Measurements from ENCODE around the gene EIPR1. TPM values are rescaled to one million over a fixed set of nuclear protein-coding genes. Genes with fewer than 3 reads are reported as not detected.

Gene EIPR1
- total RNA-seq, 1 experiment from 2014 or later: 36.9 TPM

GRCh38 chr2:3421580-3421979 is 44.0 kb upstream of the EIPR1 start:
- H3K36me3 Mint-ChIP-seq (ENCODE audit: insufficient read depth, unreplicated experiment): peaks cover 30% of the 10 kb centered on the region
- H3K36me3 ChIP-seq (ENCODE audit: control insufficient read depth, insufficient read depth, low read length): peaks cover 1% of the 10 kb centered on the region
- CTCF ChIA-PET: no interaction called here

GRCh38 chr2:3420769-3421397 is 43.3 kb upstream of the EIPR1 start:
- Histone ChIP-seq H3K36me3 (ENCODE audit: control insufficient read depth, insufficient read depth, low read length) (no peaks in the 10 kb centered on the region; the same call in none of the 2 replicates), H3K27me3 (replicated peaks; ENCODE audit: control insufficient read depth, insufficient read depth, low read length) (no peaks in the 10 kb centered on the region), H3K4me1 (0 out of 2 replicates have a peak, but pooled peaks cover 3% of the 10 kb centered on the region), H3K4me3 (ENCODE audit: low read depth, low read length) (no peak overlapping the region), H3K9me3 (no peaks in the 10 kb centered on the region)
- ChIA-PET CTCF (no interaction called here), POLR2A (no interaction called here)
- Mint-ChIP-seq H3K4me1 (ENCODE audit: low read depth, unreplicated experiment) (peaks cover 8% of the 10 kb centered on the region), H3K4me3 (ENCODE audit: unreplicated experiment) (no peak overlapping the region), H3K27ac (ENCODE audit: unreplicated experiment) (no peak overlapping the region), H3K36me3 (ENCODE audit: insufficient read depth, unreplicated experiment) (peaks cover 26% of the 10 kb centered on the region), H3K9me3 (ENCODE audit: unreplicated experiment) (no peaks in the 10 kb centered on the region), H3K27me3 (ENCODE audit: insufficient read depth, unreplicated experiment) (no peaks in the 10 kb centered on the region)
- BruUV-seq (replicated peaks): no TSS peak
- intact Hi-C loops (cut with micrococcal nuclease; ENCODE audit: unreplicated experiment): loop anchor here (5.0 kb wide), 1 partner anchor 156 kb away; the partner anchor contains the start of gene RPS7
- TF ChIP-seq, protein P1, sequence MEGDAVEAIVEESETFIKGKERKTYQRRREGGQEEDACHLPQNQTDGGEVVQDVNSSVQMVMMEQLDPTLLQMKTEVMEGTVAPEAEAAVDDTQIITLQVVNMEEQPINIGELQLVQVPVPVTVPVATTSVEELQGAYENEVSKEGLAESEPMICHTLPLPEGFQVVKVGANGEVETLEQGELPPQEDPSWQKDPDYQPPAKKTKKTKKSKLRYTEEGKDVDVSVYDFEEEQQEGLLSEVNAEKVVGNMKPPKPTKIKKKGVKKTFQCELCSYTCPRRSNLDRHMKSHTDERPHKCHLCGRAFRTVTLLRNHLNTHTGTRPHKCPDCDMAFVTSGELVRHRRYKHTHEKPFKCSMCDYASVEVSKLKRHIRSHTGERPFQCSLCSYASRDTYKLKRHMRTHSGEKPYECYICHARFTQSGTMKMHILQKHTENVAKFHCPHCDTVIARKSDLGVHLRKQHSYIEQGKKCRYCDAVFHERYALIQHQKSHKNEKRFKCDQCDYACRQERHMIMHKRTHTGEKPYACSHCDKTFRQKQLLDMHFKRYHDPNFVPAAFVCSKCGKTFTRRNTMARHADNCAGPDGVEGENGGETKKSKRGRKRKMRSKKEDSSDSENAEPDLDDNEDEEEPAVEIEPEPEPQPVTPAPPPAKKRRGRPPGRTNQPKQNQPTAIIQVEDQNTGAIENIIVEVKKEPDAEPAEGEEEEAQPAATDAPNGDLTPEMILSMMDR (IDR thresholded peaks at IDR 0.05; ENCODE audit: insufficient read depth in 1 of 2, low read depth in 1 of 2, low read length in 1 of 2, severe bottlenecking in 1 of 2, unreplicated experiment in 1 of 2): no peak
- DNase-seq: no peak

More at GRCh38 chr2:3421580-3421979, 44.0 kb upstream of the EIPR1 start:
- no TSS peak for BruUV-seq (replicated peaks)
- no peaks in the 10 kb centered on the region for H3K27me3 ChIP-seq (replicated peaks; ENCODE audit: control insufficient read depth, insufficient read depth, low read length)
- TF ChIP-seq, protein P1 (IDR thresholded peaks at IDR 0.05; ENCODE audit: insufficient read depth in 1 of 2, low read depth in 1 of 2, low read length in 1 of 2, severe bottlenecking in 1 of 2, unreplicated experiment in 1 of 2): no peak
- Mint-ChIP-seq H3K27me3 (ENCODE audit: insufficient read depth, unreplicated experiment) (no peaks in the 10 kb centered on the region), H3K27ac (ENCODE audit: unreplicated experiment) (no peak overlapping the region), H3K9me3 (ENCODE audit: unreplicated experiment) (no peaks in the 10 kb centered on the region), H3K4me3 (ENCODE audit: unreplicated experiment) (no peak overlapping the region), H3K4me1 (ENCODE audit: low read depth, unreplicated experiment) (peaks cover 8% of the 10 kb centered on the region)
- intact Hi-C loops (cut with micrococcal nuclease; ENCODE audit: unreplicated experiment): loop anchor here (5.0 kb wide), 1 partner anchor 156 kb away; the partner anchor contains the start of gene RPS7
- no peak for DNase-seq
- H3K4me1 ChIP-seq: 0 out of 2 replicates have a peak, but pooled peaks cover 3% of the 10 kb centered on the region
- H3K9me3 ChIP-seq: no peaks in the 10 kb centered on the region
- POLR2A ChIA-PET: no interaction called here
- H3K4me3 ChIP-seq (ENCODE audit: low read depth, low read length): no peak overlapping the region

DNA sequence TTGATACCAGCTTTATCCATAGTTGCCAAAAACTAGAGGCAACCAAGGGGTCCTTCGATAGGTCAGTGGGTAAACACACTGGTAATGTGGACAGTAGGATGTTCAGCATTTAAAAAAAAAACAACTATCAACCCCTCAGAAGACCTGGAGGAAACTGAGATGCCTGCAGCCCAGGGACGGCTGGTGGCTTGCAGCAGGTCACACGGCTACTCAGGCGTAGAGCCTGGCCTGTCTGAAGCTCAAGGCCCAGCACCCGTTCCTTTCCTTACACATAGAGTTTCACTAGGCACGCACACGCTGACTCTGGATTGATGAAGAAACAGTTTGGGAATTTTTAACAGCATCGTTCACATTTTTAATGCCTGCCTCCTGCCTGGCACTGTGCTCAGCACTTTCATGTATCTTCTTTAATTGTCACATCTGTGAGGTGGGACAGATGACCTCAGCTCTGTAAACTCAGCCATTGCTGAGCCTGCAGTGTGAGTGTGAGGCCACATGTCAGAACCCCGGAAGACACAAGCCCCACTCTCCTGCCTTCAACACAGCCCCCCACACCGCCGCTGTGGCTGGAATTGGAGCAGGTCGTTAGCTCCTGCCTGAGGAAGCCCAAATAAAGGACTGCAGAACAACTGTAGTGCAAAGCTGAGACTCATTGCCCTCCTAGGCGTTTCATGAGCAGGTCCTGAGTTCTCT is 42.6 kb upstream of the EIPR1 start:
- Mint-ChIP-seq H3K27me3 (ENCODE audit: insufficient read depth, unreplicated experiment) (no peaks in the 10 kb centered on the region), H3K36me3 (ENCODE audit: insufficient read depth, unreplicated experiment) (peaks cover 19% of the 10 kb centered on the region), H3K9me3 (ENCODE audit: unreplicated experiment) (no peaks in the 10 kb centered on the region), H3K4me3 (ENCODE audit: unreplicated experiment) (no peak overlapping the region), H3K4me1 (ENCODE audit: low read depth, unreplicated experiment) (peaks cover 8% of the 10 kb centered on the region), H3K27ac (ENCODE audit: unreplicated experiment) (no peak overlapping the region)
- DNase-seq: no peak
- POLR2A ChIA-PET: no interaction called here
- Histone ChIP-seq H3K4me1 (0 out of 2 replicates have a peak, but pooled peaks cover 3% of the 10 kb centered on the region), H3K9me3 (no peaks in the 10 kb centered on the region), H3K36me3 (ENCODE audit: control insufficient read depth, insufficient read depth, low read length) (no peaks in the 10 kb centered on the region; the same call in none of the 2 replicates), H3K27me3 (replicated peaks; ENCODE audit: control insufficient read depth, insufficient read depth, low read length) (no peaks in the 10 kb centered on the region), H3K4me3 (ENCODE audit: low read depth, low read length) (no peak overlapping the region)
- intact Hi-C loops (cut with micrococcal nuclease; ENCODE audit: unreplicated experiment): loop anchor here (5.0 kb wide), 1 partner anchor 157 kb away; the partner anchor contains the start of gene RPS7
- no TSS peak for BruUV-seq (replicated peaks)
- TF ChIP-seq, protein P1 (IDR thresholded peaks at IDR 0.05; ENCODE audit: insufficient read depth in 1 of 2, low read depth in 1 of 2, low read length in 1 of 2, severe bottlenecking in 1 of 2, unreplicated experiment in 1 of 2): no peak
- CTCF ChIA-PET: no interaction called here
